A673 (cell line): ENCODE measurements around the gene OSBPL3.

Source experiments
- CTCF ChIP-seq: fragments of 300-800, 200-600 bp; sonication (generic); conservative IDR thresholded peaks from 2 replicates; pipeline ENCODE4 v1.5.1; 2017; ENCODE audit warnings: low read depth, mild to moderate bottlenecking, antibody characterized with exemption, low read length, moderate library complexity, mixed read lengths
- EZH2 ChIP-seq: fragments of 200-600 bp; sonication (generic); IDR thresholded peaks from 2 replicates; pipeline ENCODE4 v1.6.1; 2017; ENCODE audit warnings: borderline replicate concordance, low read depth, mild to moderate bottlenecking, mixed read lengths, antibody characterized with exemption, low read length; ENCODE audit not compliant: poor library complexity, severe bottlenecking

GRCh38 chr7:24932389-24932788, 47.6 kb downstream of the OSBPL3 start:
- TF ChIP-seq CTCF, result no peak
- TF ChIP-seq EZH2, result no peak
